ENCODE data around the gene RALB.

RALB gene

GRCh38 chr2:120338015-120338414 lies 85.4 kb downstream of the RALB start:
- DNase-seq (ENCODE audit: low read depth in 2 of 2) = no peak

GRCh38 chr2:120341977-120342376 lies 89.3 kb downstream of the RALB start:
- DNase-seq (ENCODE audit: low read depth in 2 of 2) = no peak

GRCh38 chr2:120342446-120342845 lies 89.8 kb downstream of the RALB start:
- DNase-seq (ENCODE audit: low read depth in 2 of 2) = no peak

- DNase-seq (ENCODE audit: low read depth in 2 of 2) = no peak
These were observed 90.4 kb downstream of the RALB start for GRCh38 chr2:120343100-120343432.

GRCh38 chr2:120343433-120344105 lies 90.9 kb downstream of the RALB start:
- peak; percentile 33 to 43 for DNase-seq (ENCODE audit: low read depth in 2 of 2)
